Measurements from ENCODE around the gene ZNF365.
A peak's percentile ranks its signal among the peaks of the same experiment; 100 is the strongest.
"Not testable (repeated sequence)": the region's sequence is repeated elsewhere in the genome, so short reads cannot be mapped to it uniquely, and the experiment has no call there.

Gene ZNF365

GRCh38 chr10:62377026-62377415, 2.9 kb downstream of the ZNF365 start:
- DNase-seq (ENCODE audit: low read depth in 2 of 2) = no peak

DNA sequence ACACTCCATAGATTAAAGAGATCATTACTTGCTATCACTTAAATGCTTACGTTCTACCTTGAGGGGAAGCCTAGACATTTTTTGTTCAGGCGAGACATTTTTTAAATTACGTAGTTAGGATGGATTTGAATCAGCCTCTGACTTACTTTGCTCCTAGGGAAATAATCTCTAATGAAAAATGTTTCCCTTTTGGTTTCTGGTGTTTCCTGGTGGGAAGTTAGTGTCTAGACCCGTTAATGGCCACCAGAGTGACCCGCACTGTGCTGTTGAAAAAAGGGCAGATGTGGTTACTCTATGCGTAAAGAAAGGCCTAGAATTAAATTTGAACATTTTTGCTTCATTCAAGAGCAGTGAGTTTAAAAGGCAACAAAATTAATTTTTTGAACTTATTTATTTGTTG, 3.8 kb downstream of the ZNF365 start:
- DNase-seq (ENCODE audit: low read depth in 2 of 2) = no peak

DNA sequence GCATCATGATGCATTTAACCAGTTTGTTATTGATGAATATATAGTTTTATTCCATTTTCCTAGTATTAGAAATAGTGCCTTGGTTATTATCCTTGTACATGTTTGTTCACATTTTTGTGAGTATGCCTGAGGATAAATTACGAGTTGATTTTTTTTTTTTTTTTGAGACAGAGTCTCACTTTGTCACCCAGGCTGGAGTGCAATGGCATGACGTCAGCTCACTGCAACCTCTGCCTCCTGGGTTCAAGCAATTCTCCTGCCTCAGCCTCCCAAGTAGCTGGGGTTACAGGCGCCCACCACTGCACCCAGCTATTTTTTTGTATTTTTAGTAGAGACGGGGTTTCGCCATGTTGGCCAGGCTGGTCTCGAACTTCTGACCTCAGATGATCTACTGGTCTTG, 4.7 kb downstream of the ZNF365 start:
- not testable (repeated sequence) for DNase-seq (ENCODE audit: low read depth in 2 of 2)

GRCh38 chr10:62379394-62379793, 5.2 kb downstream of the ZNF365 start:
- no peak for DNase-seq (ENCODE audit: low read depth in 2 of 2)

DNA sequence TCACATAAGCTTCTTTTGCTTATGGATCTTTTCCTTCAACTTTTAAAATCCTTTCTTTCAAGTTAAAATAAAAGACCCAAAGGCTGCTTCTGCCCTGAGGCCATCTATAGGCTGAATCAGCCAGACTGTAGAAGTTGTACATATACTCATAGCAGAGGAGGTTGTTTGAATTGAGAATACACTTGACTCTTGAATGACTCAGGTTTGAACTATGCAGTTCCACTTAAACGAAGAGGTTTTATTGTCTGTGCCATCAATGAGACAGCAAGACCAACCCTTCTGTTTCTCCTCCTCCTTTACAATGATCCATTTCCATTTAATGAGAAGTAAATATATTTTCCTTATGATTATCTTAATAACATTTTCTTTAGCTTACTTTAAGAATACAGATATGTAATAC, 5.8 kb downstream of the ZNF365 start:
- no peak for DNase-seq (ENCODE audit: low read depth in 2 of 2)

- DNase-seq (ENCODE audit: low read depth in 2 of 2) = no peak
Measured at GRCh38 chr10:62381385-62382102, 7.4 kb downstream of the ZNF365 start.

- no peak for DNase-seq (ENCODE audit: low read depth in 2 of 2)
Measured at GRCh38 chr10:62382831-62383230, 8.7 kb downstream of the ZNF365 start.

DNA sequence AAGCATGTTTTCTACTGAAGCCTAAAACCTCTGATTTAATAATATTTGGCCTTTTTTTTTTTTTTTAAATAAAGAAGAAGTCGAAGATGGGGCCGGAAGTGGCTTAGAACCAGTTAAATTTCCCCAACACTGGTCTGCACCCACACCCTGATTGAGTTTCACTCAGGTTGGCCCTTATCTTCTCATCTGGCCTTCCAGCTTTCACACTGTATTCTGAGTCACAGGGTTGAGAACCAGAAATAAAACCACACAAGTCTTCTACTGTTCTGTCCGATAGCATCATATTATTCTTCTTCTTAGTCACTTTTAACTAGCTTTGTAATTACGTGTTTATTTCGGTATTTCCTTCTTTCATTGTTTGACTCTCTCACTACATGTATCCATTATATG, 9.9 kb downstream of the ZNF365 start:
- peak in 1 of 2 donors; percentile 35 for DNase-seq (ENCODE audit: low read depth in 2 of 2)

GRCh38 chr10:62384447-62385081, 10.4 kb downstream of the ZNF365 start:
- no peak for DNase-seq (ENCODE audit: low read depth in 2 of 2)

GRCh38 chr10:62386356-62387320, 12.5 kb downstream of the ZNF365 start:
- no peak for DNase-seq (ENCODE audit: low read depth in 2 of 2)

DNA sequence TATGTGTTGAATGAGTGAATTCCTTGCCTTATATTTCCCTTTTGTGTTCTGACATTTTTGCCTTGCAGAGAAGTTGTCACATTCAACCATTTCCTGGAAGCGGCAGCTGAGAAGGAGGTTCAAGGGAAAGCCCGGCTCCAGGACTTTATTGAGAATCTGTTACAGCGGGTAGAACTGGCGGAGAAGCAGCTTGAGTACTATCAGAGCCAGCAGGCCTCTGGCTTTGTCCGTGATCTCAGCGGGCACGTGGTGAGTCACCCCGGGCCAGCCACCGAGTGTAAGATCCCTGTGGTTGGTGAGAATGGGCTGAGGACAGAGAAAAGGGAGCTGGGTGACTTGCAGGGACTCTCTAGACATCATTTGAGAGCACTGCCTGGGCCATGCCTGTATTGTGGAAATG, 14.2 kb downstream of the ZNF365 start:
- no peak for DNase-seq (ENCODE audit: low read depth in 2 of 2)

DNA sequence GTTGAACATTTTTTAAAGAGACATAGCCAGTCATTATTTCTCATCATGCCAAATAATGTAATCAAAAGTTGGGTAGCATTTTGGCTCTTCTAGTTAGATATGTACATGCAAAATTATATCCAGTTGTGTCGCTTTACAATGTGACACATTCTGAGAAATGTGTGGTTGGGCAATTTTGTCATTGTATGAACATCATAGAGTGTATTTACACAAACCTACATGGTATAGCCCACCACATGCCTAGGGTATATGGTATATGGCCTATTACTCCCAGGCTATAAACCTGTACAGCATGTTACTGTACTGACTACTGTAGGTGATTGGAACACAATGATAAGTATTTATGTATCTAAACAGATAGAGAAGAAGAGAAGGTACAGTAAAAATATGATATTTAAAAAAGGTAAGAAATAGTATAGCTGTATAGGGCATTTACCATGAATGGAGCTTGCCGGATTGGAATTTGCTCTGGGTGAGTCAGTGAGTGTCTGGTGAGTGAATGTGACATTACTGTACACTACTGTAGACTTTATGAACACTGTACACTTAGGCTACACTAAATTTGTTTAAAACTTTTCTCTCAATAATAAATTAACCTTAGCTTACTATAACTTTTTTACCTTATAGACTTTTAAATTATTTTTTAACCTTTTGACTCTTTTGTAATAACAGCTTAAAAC, 16.5 kb downstream of the ZNF365 start:
- no peak for DNase-seq (ENCODE audit: low read depth in 2 of 2)

GRCh38 chr10:62393237-62393636, 19.1 kb downstream of the ZNF365 start:
- no peak for DNase-seq (ENCODE audit: low read depth in 2 of 2)

- DNase-seq (ENCODE audit: low read depth in 2 of 2) = no peak
Measured at GRCh38 chr10:62394556-62395018, 20.4 kb downstream of the ZNF365 start.

GRCh38 chr10:62395892-62396291, 21.7 kb downstream of the ZNF365 start:
- DNase-seq (ENCODE audit: low read depth in 2 of 2) = no peak

GRCh38 chr10:62396864-62397263, 22.7 kb downstream of the ZNF365 start:
- no peak for DNase-seq (ENCODE audit: low read depth in 2 of 2)

GRCh38 chr10:62399211-62399610, 25.0 kb downstream of the ZNF365 start:
- no peak for DNase-seq (ENCODE audit: low read depth in 2 of 2)

- DNase-seq (ENCODE audit: low read depth in 2 of 2) = no peak
Measured at GRCh38 chr10:62402508-62402907, 28.3 kb downstream of the ZNF365 start.

DNA sequence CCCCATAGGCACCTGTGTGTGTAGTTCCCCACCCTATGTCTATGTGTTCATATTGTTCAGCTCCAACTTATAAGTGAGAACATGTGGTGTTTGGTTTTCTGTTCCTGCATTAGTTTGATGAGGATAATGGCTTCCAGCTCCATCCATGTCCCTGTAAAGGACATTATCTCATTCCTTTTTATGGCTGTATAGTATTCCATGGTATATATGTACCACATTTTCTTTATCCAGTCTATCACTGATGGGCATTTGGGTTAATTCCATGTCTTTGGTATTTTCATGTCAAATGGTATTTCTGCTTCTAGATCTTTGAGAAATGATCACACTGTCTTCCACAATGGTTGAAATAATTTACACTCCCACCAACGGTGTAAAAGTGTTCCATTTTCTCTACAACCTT, 36.4 kb downstream of the ZNF365 start:
- not testable (repeated sequence) for DNase-seq (ENCODE audit: low read depth in 2 of 2)

- DNase-seq (ENCODE audit: low read depth in 2 of 2) = not testable (repeated sequence)
Measured at GRCh38 chr10:62410934-62411333, 36.8 kb downstream of the ZNF365 start.

- no peak for DNase-seq (ENCODE audit: low read depth in 2 of 2)
Measured at GRCh38 chr10:62413048-62413447, 38.9 kb downstream of the ZNF365 start.

GRCh38 chr10:62413652-62414051, 39.5 kb downstream of the ZNF365 start:
- DNase-seq (ENCODE audit: low read depth in 2 of 2) = no peak

Measured in stimulated activated CD4-positive, alpha-beta T cell treated with anti-CD3 and anti-CD28 coated beads, Interleukin-4, amount 100 ng/mL, for 48 hours (primary cell).